GM19463 (cell line): ENCODE data around the gene KANSL3.

Experiments used
- ATAC-seq: cut with Tn5 transposase; IDR thresholded peaks from one replicate; pipeline ENCODE4 v1.9.1; 2021; ENCODE audit warnings: mild to moderate bottlenecking, moderate library complexity; ENCODE audit not compliant: unreplicated experiment

The KANSL3 gene

DNA sequence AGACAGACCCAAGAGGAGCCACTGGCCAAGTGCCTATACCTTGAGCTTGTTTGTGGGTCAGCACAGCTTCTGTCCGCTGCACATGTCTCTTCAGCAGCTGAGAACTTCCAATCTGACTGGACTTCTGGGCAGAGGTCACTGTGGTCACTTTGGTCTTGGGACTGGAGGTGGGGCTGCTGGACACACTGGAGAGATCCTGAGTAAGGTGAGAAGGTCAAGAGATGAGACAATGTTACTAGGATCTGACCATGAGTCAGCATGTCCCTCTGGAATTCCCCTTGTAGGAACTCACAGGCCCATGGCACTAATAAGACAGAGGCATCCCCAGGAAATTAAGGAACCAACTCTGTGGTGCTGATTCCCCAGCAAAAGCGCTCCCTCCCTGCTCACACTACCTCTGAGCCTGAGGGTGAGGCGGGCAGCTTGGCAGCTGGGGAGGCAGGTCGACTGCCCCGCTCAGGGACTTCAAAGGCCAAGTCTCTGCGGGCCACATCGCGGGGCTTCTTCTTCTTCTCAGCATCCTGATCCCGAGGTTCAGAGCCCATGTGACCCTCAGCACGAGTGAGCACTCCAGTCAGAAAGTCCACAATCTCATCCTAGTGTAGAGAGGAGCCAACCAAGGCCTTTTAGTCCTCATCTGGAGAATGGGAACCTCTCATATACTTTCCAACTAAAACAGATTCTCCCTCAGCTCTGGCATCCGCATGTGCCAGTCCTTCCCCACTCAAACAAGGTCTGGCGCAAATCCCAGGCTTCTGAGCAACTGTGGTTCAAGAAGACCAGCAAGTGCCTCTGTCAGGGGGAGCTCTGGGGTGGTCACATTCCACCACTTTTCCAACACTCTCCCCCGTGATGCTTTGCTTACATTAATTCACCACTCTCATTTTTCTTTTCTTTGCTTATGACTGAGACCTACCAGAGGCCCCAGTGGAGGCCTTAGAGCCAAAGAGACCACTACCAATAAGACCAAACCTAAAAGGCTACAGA is 29.4 kb downstream of the KANSL3 start:
- ATAC-seq = no peak

DNA sequence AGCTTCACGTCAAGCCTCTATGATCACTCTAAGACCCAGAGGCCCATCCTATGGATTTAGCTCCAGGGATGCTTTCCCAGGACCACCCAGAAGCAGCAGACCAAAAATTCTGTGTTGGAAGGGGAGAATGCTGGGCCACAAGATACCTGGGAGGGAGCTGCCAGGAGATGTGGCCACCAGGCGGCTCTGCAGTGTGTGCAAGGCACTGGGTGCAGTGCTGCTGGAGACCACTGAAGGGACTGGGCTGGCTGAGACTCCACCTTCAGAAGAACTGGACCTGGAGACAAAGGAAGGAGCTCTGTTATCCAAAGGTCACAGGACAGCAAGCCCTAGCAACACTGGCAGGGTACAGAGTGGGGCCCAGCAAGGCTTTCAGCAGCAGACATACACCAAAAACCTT is 34.0 kb downstream of the KANSL3 start:
- no peak for ATAC-seq

DNA sequence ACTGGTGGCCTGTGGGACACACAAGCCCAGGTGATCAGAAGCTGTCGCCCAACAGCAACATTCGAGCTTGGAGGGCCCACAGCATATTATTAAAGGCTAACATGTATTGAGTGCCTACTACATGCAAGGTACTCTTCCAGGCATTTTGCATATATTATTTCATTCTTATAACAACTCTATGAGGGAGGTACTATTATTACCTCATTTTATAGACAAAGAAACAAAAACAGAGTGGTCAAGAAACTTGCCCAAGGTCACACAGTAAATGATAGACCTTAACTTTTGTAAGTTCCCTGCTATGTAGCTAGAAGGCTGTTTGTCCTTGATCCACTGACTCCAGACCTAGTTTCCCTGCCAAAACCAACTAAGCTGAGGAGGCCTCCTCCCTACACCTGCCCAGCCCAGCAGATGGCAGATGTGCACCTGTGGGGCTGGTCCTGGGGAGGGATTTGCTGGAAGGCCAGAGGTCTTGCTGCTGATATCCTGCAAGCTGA is 35.7 kb downstream of the KANSL3 start:
- ATAC-seq = no peak

DNA sequence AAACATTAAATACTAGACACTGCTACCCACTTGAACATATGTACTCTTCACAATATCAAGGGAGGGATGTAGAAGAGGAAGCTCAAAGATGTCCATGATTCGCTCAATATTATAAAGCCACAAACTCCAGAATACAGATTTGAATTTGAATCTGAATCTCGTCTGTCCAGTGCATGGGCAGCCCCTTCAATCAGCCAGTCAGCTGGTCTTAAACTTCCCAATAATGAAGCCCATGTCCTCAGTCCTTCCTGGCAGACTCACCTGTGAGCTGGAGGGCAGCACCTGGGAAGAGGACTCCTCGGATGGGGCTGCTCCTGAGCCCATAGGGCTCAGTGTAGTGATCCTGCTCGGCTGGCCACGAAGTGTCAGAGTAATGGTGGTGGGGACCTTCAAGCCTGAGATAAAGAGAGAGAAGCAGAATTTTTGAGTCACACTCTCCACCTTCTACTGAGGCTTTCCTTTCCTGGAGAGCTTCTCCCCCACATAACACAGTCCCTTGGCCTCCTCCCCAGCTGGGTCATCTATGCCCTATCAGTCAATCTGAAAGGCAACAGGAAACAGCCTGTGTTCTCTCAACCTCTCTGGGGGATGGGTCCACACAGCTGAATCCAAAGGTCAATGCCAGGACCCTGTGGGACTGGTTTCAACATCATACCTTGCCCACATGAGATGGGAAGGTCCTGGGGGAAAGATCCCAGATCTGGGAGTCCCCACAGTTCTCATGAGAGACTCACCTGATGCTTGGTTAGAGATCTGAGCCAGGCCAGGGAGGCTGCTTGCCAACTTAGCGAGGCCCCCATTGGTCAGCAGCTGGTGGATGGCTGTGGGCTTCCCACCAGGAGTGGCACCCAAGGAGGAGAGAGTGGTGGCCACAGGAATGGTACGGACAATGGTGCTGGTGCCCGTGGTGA is 36.5 kb downstream of the KANSL3 start:
- no peak for ATAC-seq

- no peak for ATAC-seq
Observed at GRCh38 chr2:96599941-96600340, 38.2 kb downstream of the KANSL3 start.

- ATAC-seq = no peak
Observed at GRCh38 chr2:96596596-96596995, 41.5 kb downstream of the KANSL3 start.

DNA sequence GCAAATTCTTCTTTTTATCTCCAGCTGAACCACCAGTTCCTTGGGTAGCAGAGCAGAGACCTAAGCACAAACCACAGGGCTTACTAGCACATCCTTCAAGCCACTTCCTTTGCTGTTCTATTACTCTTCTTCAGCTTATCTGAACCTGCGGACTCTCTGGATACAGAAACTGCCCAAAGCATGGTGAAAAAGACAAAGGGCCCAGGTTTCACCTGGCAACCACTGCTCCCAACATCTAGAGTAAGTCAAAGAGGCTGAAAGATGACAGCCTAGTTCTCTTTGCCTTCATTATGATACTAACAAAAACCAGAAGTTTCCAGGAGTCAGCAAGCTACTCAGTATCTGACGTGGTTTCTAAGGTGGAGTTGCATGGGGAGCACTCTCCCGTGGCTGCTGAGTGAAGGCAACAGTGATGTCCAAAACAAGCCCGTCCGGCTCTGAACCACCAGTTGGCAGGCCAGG is 43.4 kb downstream of the KANSL3 start:
- ATAC-seq = no peak

DNA sequence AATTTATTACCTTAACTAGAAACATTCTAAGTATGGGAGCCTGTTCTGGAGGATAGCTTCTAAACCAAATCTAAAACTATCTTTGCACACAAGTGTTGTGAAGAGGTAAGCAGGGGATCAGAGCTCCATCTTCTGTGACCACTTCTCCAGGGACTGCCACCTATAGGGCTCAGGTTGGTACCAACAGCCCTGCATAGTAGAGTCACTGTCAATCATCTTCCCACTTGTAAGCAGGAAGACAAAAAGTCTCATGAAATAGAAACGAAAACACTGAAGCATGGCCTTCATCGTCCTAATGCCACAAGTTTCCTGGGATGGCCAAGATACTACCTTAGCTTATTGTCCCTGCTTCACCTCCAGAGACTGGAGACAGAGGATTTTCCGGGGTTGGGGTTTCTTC is 43.8 kb downstream of the KANSL3 start:
- ATAC-seq = no peak

DNA sequence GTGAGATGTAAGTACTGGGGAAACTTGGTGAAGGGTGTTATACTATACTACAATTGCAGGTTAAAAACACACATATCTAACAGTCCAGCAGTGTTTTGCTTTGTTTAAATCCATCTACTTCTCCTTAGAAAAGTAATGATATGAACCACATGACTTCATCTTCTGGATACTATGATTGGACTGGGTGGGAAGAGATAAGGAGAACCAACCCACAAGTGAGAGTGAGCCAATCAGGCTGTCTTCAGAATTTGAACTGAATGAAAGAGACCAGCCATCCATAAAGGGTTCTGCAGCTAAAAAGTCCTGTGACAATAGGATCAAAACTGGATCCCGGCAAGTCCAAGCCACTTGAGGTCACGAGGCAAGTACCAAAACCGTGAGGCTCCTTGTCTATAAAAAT is 46.6 kb downstream of the KANSL3 start:
- no peak for ATAC-seq

DNA sequence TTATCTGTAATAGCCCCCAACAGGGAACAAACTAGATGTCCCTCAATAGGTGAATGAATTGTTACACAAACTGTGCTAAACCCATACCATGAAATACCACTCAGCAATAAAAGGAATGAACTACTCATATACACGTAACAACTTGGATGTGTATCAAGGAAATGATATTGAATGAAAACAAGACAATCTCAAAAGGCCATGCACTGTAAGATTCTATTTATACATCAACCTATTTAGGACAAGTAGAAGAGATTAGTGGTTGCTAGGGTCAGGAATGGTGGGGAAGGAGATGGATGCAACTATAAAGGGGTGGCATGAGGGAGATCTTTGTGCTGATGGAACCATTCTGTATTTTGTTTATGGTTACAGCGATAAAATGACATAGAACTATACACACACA is 47.1 kb downstream of the KANSL3 start:
- ATAC-seq = no peak

DNA sequence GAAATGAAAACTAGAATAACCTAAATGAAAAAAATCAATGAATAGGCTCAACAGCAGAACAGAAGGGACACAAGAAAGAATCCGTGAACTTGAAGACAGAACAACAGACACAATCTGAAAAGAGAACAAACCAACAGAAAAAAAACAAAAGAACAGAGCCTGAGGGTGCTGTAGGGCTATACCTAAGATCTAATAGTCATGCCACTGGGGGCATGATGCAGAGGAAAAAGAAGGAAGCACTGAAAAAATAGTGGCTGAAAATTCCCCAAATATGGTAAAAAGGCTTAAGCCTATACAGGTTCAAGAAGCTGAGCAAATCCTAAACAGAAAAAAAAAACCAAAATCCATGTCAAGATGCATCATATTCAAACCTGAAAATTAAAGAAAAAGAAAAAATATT is 50.3 kb downstream of the KANSL3 start:
- no peak for ATAC-seq

GRCh38 chr2:96584017-96584416 is 54.1 kb downstream of the KANSL3 start:
- ATAC-seq = no peak

GRCh38 chr2:96580771-96581170 is 57.3 kb downstream of the KANSL3 start:
- no peak for ATAC-seq

DNA sequence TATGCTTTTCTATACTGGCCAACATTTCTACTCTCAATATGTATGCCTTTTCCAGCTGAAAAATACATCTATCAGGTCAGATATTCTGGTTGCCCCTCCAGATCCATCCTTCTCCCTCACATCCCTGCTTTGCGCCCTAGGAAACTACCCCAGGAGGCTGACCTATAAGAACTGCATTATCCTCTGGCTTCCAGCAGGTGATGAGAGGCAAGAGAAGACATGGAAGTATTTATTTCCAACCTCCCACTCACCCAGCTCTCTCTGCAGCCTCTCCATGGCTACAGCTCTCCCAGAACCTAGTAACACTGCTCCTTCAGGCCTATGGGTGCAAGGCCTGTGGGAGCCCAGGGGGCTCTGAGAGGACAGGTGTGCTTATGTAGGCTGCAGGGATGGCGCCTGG is 58.7 kb downstream of the KANSL3 start:
- no peak for ATAC-seq

- ATAC-seq = no peak
Observed at GRCh38 chr2:96578731-96579130, 59.4 kb downstream of the KANSL3 start.

- ATAC-seq = no peak
Observed at GRCh38 chr2:96577501-96577900, 60.6 kb downstream of the KANSL3 start.

GRCh38 chr2:96575785-96576456 is 62.2 kb downstream of the KANSL3 start:
- ATAC-seq = no peak

DNA sequence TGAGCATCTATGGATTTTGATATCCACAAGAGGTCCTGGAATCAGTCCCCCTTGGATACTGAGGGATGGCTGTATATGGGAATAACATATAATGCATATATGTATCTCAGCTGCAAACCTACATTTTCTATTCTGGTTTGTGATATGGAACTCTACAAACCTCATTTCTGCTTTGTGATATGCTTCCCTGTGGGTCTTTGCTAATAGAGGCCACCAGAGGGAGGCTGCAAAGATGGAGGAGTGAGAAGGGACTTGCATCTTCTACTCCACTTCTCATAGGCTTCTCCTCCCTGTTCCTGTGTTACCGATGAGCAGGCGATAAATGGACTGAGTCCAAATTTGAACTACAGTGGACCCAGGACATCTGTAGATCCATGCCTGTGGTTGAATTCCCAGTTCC is 63.7 kb downstream of the KANSL3 start:
- no peak for ATAC-seq

DNA sequence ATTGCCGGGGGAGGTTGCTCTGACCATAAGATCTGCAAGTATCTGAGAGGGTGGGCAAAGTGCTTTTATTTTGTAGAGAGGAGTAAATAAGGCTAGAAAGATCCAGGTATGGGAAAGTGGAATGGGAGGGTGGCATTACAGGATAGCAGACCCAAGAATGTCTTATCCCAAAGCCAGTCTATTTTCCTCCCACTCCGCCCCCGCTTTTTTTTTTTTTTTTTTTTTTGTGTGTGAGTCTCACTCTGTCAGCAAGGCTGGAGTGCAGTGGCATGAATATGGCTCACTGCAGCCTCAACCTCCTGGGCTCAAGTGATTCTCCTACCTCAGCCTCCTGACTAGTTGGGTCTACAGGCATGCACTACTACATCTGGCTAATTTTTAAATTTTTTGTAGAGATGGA is 70.0 kb downstream of the KANSL3 start:
- no peak for ATAC-seq

DNA sequence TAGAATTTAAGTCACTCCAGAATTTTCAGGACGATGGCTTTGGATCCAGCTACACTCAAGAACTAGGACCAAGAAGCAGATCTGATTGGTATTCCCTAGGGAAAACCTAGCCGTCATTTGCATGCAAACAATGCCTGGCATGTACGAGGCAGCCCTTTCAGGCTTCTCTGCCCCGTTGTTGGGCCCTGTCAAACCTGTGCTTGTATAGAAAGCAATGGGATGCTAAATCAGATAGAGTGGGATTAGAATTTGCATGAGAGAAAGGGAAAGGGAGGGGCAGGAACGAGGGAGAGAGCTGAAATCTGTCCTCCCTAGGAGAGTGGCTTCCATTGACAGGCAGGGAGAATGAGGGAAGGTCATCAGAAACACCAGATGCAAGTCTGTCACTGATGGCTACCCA is 73.0 kb downstream of the KANSL3 start:
- ATAC-seq = no peak

DNA sequence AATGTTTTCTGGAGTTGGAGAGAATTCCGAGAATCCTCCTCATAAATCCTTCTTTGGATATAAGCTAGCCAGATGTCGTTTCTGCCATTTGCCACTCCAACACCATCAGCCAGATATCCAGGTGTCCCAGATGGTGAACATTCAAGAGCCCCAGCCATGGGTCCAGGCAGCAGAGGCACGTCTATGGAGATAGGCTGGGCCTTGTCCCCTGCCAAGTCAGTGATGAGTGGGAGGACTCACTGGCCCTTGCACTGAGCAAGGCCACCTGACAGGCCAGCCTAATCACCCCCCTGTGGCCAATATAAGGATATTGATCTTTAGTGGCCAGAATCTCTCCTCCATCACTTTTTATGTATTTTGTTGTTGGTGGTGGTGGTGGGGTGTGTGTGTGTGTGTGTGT is 73.5 kb downstream of the KANSL3 start:
- ATAC-seq = no peak
